Transverse colon (tissue), 3 donors: Measurements from ENCODE around the gene ZNF827.

Source experiments
- EP300 ChIP-seq: sonication (generic); formaldehyde crosslinking; IDR thresholded peaks from one replicate; pipeline ENCODE4 v1.6.1; 2017; ENCODE audit warnings: antibody characterized with exemption, low read depth
- TF ChIP-seq, protein P1 (sequence below), 5 experiments: fragments of 200-600 bp in 3 of 5; fragments of 450-650 bp in 2 of 5; sonication (generic) in 3 of 5; IDR thresholded peaks; 1 replicate in 2 of 5; 2 replicates in 3 of 5; pipeline ENCODE4 v1.5.1; 2016 to 2017; ENCODE audit warnings: antibody characterized with exemption in 5 of 5, inconsistent platforms in 3 of 5, mild to moderate bottlenecking in 2 of 5, moderate library complexity in 1 of 5

DNA sequence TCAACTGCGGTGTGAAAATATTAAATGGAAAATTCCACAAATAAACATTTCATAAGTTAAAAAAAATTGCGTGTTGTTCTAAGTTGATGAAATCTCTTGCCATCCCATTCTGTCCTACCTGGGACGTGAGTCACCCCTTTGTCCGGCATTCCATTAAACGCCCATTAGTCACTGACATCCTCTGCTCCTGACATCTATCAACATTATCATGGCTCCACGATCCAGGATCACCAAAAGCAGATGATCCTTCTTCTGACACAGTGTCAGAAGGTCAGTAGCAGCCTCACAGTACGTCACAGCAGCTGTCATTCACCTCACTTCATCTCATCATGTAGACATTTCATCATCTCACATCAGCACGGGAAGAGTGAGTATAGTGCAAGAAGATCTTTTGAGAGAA, 125.7 kb downstream of the ZNF827 start:
- TF ChIP-seq, protein P1, sequence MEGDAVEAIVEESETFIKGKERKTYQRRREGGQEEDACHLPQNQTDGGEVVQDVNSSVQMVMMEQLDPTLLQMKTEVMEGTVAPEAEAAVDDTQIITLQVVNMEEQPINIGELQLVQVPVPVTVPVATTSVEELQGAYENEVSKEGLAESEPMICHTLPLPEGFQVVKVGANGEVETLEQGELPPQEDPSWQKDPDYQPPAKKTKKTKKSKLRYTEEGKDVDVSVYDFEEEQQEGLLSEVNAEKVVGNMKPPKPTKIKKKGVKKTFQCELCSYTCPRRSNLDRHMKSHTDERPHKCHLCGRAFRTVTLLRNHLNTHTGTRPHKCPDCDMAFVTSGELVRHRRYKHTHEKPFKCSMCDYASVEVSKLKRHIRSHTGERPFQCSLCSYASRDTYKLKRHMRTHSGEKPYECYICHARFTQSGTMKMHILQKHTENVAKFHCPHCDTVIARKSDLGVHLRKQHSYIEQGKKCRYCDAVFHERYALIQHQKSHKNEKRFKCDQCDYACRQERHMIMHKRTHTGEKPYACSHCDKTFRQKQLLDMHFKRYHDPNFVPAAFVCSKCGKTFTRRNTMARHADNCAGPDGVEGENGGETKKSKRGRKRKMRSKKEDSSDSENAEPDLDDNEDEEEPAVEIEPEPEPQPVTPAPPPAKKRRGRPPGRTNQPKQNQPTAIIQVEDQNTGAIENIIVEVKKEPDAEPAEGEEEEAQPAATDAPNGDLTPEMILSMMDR (IDR thresholded peaks at IDR 0.05) = no peak
- TF ChIP-seq EP300 = no peak
